ENCODE results near the gene DRD2. TPM values are rescaled to one million over a fixed set of nuclear protein-coding genes. Genes with fewer than 3 reads are reported as not detected.

Gene DRD2
- total RNA-seq, 1 donor from 2014 or later, result not detected

DNA sequence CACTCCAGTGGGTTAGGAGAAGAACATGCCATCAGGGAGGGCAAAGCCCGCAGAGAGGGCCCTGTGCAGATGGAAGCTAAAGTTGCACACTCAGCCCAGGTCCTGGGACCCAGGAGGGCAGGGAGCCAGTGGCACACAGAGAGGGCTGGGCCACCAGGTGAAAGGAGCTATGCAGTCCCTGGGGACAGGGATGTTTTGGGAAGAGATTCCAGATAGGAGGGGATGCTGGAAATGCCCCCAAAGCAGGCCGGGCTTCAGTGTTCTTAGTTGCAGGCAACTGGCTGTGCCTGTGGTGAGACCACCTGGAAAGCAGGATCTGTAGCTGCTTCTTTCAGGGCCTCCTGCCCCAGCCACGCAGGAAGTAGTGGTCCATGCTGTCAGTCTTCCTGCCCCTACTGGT is 68.0 kb downstream of the DRD2 start:
- TF ChIP-seq, protein P1, sequence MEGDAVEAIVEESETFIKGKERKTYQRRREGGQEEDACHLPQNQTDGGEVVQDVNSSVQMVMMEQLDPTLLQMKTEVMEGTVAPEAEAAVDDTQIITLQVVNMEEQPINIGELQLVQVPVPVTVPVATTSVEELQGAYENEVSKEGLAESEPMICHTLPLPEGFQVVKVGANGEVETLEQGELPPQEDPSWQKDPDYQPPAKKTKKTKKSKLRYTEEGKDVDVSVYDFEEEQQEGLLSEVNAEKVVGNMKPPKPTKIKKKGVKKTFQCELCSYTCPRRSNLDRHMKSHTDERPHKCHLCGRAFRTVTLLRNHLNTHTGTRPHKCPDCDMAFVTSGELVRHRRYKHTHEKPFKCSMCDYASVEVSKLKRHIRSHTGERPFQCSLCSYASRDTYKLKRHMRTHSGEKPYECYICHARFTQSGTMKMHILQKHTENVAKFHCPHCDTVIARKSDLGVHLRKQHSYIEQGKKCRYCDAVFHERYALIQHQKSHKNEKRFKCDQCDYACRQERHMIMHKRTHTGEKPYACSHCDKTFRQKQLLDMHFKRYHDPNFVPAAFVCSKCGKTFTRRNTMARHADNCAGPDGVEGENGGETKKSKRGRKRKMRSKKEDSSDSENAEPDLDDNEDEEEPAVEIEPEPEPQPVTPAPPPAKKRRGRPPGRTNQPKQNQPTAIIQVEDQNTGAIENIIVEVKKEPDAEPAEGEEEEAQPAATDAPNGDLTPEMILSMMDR (conservative IDR thresholded peaks at IDR 0.05; ENCODE audit: low read depth, low read length), result no peak
- DNase-seq (ENCODE audit: low read depth), result no peak
- no peak overlapping the region for H3K4me3 ChIP-seq (ENCODE audit: low read depth, low read length)

DNA sequence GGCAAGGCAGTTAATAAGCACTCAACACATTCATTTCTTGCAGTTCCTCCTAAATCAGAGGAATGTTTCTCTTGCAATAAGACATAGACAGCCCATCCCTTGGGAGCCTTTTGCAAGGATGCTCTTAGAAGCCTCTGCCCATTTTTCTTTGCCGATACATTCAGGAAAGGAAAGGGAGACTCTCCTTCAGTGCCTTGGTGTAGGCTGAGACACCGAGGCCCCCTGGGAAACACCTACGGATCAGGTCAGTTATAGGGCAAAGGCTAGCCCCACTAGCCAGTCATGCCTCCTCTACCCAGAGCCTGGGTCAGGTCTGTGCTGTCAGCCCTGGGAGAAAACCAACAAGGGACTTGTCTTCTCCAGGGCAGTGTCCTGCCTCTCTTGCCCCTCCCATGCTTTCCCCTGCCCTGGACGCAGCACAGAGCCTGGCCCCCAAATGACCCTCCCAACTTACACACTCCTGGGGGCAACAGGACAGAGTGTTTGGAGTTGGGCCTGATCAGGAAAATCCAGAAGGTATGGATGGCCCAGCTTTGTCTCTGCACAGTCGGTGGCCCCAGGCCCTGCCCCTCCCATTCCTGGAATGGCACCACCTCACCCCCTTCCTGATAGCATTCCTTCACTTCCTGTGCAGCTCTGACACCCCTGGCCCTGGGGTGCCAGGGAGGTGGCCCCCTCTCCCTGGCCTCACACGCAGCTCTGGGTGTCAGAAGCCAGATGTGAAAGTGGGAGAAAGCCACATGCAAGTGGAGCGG is 69.3 kb downstream of the DRD2 start:
- H3K4me3 ChIP-seq (ENCODE audit: low read depth, low read length), result no peak overlapping the region
- TF ChIP-seq, protein P1 (conservative IDR thresholded peaks at IDR 0.05; ENCODE audit: low read depth, low read length), result no peak
- DNase-seq (ENCODE audit: low read depth), result no peak

DNA sequence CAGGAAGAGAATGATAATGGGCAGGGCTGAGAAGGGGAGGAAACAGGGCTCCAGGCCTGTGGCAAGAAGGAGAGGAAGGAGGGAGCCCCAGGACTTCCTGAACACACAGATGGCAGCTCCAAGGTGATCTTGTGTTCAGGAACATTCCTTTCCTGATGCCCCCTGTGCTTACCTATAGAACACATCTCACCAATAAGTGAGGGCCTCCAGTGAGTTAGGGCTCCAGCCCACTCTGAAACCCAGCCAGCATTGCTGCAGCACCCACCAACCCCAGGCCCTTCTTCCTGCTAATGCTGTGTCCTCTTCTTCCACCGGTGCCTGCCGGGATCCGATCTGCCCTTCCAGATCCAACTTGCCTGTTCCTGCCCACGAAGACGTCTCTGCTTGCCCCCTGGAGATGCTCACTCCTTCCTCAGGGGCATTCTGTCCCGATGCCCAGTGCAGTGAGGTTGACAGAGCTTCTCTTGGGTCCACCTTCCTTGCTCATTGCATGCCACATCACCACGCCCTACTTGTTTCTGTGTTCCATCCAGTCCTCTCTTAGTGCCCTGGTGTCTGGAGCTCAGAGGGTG is 70.3 kb downstream of the DRD2 start:
- TF ChIP-seq, protein P1 (conservative IDR thresholded peaks at IDR 0.05; ENCODE audit: low read depth, low read length), result no peak
- no peak overlapping the region for H3K4me3 ChIP-seq (ENCODE audit: low read depth, low read length)
- no peak for DNase-seq (ENCODE audit: low read depth)

DNA sequence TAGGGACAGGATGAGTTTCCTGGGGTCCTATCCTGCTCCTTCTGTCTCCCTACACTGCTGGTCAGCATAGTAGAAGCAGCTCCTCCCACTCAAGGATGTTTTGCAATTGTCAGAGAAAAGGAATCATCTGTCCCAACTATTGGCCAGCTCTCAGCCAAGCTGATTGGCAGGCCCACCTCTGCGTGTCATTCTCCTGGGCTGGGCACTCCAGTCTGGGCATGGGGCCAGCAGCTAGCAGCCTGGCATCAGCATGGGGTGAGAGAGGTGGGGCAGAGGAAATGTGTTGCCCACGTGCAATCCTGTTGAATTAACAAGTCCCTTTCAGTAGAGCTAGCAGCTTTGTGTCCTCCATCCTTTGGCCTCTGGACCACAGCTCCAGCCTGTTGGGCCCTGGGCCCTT is 73.5 kb downstream of the DRD2 start:
- peak; percentile 64 for DNase-seq (ENCODE audit: low read depth)
- TF ChIP-seq, protein P1 (conservative IDR thresholded peaks at IDR 0.05; ENCODE audit: low read depth, low read length), result no peak
- H3K4me3 ChIP-seq (ENCODE audit: low read depth, low read length), result no peak overlapping the region

DNA sequence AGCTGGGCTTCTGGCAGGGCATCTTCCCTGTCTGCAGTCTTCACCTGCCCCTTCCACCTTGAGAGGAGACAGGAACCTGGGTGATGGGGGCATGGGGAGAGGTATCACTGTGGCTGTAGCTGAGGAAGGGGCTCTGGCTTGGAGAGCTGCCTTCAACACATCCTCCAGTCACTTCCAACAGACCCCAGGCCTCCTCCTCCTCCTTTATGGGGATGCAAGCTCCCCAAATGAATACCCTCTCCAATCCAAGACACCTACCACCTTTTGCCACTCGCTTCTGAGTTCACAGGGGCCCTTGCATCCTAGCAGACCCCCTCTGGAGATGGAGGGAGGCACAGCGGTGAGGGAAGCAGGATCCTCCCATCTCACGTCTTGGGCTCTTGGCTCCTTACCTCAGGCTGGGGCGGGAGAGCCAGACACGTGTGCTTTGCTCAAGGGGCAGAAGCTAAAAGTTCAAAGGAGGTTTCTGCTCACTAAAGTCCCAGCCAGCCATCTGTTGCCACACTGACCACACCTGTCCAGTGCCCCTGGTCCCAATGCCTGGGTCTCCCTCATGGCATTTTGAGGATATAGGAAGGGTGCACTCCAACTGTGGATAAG is 74.5 kb downstream of the DRD2 start:
- no peak overlapping the region for H3K4me3 ChIP-seq (ENCODE audit: low read depth, low read length)
- no peak for DNase-seq (ENCODE audit: low read depth)
- TF ChIP-seq, protein P1 (conservative IDR thresholded peaks at IDR 0.05; ENCODE audit: low read depth, low read length), result no peak

DNA sequence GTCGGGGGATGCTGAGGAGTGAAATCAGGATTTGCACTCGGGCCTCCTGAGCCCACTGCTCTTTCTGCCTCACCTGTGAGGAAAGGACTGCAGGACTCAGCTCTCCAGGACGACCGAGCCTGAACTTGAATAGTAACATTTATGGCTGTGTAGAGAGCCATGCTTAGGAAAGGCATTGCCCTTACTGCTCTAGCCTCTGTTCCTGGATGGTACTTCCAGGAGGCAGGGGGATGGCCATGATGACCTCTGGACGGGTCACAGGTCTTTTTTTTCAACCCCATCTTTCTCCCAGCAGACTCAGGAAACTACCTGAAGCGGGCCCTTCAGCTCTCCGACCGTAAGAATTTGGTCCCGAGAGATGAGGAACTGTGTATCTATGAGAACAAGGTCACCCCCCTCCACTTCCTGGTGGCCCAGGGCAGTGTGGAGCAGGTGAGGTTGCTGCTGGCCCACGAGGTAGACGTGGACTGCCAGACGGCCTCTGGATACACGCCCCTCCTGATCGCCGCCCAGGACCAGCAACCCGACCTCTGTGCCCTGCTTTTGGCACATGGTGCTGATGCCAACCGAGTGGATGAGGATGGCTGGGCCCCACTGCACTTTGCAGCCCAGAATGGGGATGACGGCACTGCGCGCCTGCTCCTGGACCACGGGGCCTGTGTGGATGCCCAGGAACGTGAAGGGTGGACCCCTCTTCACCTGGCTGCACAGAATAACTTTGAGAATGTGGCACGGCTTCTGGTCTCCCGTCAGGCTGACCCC is 76.3 kb downstream of the DRD2 start:
- H3K4me3 ChIP-seq (ENCODE audit: low read depth, low read length), result no peak overlapping the region
- TF ChIP-seq, protein P1 (conservative IDR thresholded peaks at IDR 0.05; ENCODE audit: low read depth, low read length), result no peak
- no peak for DNase-seq (ENCODE audit: low read depth)

Data from epithelial cell of proximal tubule (primary cell).